TTC549 (cell line): Measurements from ENCODE around the gene COPS7B.

Source experiments
- FAIRE-seq: peaks from 2 replicates; lab custom pipeline; 2012; peaks lifted over from hg19 to GRCh38; lab: Jason Lieb, UNC

Gene COPS7B

GRCh38 chr2:231785822-231786176 lies 446 bp upstream of the COPS7B start:
- FAIRE-seq: no peak

GRCh38 chr2:231786917-231787292 lies 660 bp downstream of the COPS7B start:
- FAIRE-seq: no peak

- no peak for FAIRE-seq
These were observed 4.9 kb downstream of the COPS7B start for GRCh38 chr2:231791107-231791506.

GRCh38 chr2:231794383-231794782 lies 8.1 kb downstream of the COPS7B start:
- no peak for FAIRE-seq

GRCh38 chr2:231795525-231796327 lies 9.5 kb downstream of the COPS7B start:
- FAIRE-seq: no peak

GRCh38 chr2:231800493-231801091 lies 14.3 kb downstream of the COPS7B start:
- FAIRE-seq: no peak

- FAIRE-seq: no peak
These were observed 17.4 kb downstream of the COPS7B start for GRCh38 chr2:231803501-231804138.

GRCh38 chr2:231807020-231807419 lies 20.8 kb downstream of the COPS7B start:
- FAIRE-seq: no peak

GRCh38 chr2:231810905-231811304 lies 24.7 kb downstream of the COPS7B start:
- no peak for FAIRE-seq

GRCh38 chr2:231816327-231817026 lies 30.2 kb downstream of the COPS7B start:
- no peak for FAIRE-seq

GRCh38 chr2:231819447-231820042 lies 33.3 kb downstream of the COPS7B start:
- no peak for FAIRE-seq

- no peak for FAIRE-seq
These were observed 34.6 kb downstream of the COPS7B start for GRCh38 chr2:231820786-231821303.

GRCh38 chr2:231821908-231822307 lies 35.7 kb downstream of the COPS7B start:
- no peak for FAIRE-seq

GRCh38 chr2:231853105-231853504 lies 66.9 kb downstream of the COPS7B start:
- no peak for FAIRE-seq

GRCh38 chr2:231854616-231855125 lies 68.4 kb downstream of the COPS7B start:
- FAIRE-seq: no peak

- FAIRE-seq: no peak
These were observed 70.7 kb downstream of the COPS7B start for GRCh38 chr2:231856959-231857358.
